Adrenal gland (tissue), 12 donors: ENCODE results near the gene POLR3A. TPM values are rescaled to one million over a fixed set of nuclear protein-coding genes. Genes with fewer than 3 reads are reported as not detected.

Source experiments
- DNase-seq, 7 donors: peaks; one replicate each; pipeline ENCODE4 v3.0.0-alpha.2; 2019 to 2020
- H3K27ac ChIP-seq, 5 donors: fragments of 200-600 bp; sonication (generic) in 4 of 5; 1 replicate in 3 of 5; 2 replicates in 2 of 5; pipeline versions ENCODE4 v1.5.1 to v1.8.0; 2016 to 2020; ENCODE audit warnings: mild to moderate bottlenecking in 1 of 5
- H3K27me3 ChIP-seq: fragments of 200-600 bp; 2 replicates; pipeline ENCODE4 v1.8.0; 2021
- H3K36me3 ChIP-seq, 2 donors: fragments of 200-600 bp; replicated peaks in 1 of 2; 1 replicate in 1 of 2; 2 replicates in 1 of 2; pipeline versions ENCODE4 v1.5.1 to v1.8.0; 2018 to 2022
- H3K4me1 ChIP-seq, 2 donors: fragments of 200-600 bp; replicated peaks in 1 of 2; 1 replicate in 1 of 2; 2 replicates in 1 of 2; pipeline versions ENCODE4 v1.5.1 to v1.8.0; 2018 to 2021
- H3K4me3 ChIP-seq, 4 donors: fragments of 200-600 bp; sonication (generic) in 3 of 4; one replicate each; pipeline ENCODE4 v1.5.1; 2016 to 2018
- H3K9me3 ChIP-seq, 3 donors: fragments of 200-600 bp; sonication (generic) in 1 of 3; replicated peaks in 1 of 3; 1 replicate in 2 of 3; 2 replicates in 1 of 3; pipeline versions ENCODE4 v1.5.1 to v1.8.0; 2016 to 2021
- CTCF ChIP-seq, 6 experiments: fragments of 450-650 bp in 4 of 6; fragments of 200-600 bp in 2 of 6; sonication (generic) in 1 of 6; IDR thresholded peaks; 1 replicate in 5 of 6; 2 replicates in 1 of 6; pipeline versions ENCODE4 v1.5.1 to v1.8.0; 2016 to 2021; ENCODE audit warnings: antibody characterized with exemption in 6 of 6, mild to moderate bottlenecking in 2 of 6, moderate library complexity in 1 of 6
- POLR2A ChIP-seq, 2 donors: fragments of 450-650 bp; IDR thresholded peaks; one replicate each; pipeline ENCODE4 v1.6.1; 2017; ENCODE audit warnings: antibody characterized with exemption in 2 of 2, mild to moderate bottlenecking in 2 of 2, moderate library complexity in 1 of 2
- WGBS, 4 donors: extraction: QIAGEN DNeasy Blood & Tissue Kit in 2 of 4; methylation state at CpG; one replicate each; pipeline versions ENCODE4 v1.1.5 to v1.1.7; 2013 to 2017; 5-methylcytosine and 5-hydroxymethylcytosine counted together
- intact Hi-C, 2 donors: fragments of 100-400 bp; cut with DNase I; formaldehyde crosslinking; loops; one replicate each; pipeline versions ENCODE4 v1.14.1 to v1.15.0; 2022 to 2023
- polyA plus RNA-seq, 3 donors: library from polyadenylated mRNA; stranded (reverse); fragments of 200-250 nt in 2 of 3; fragments of 350-450 nt in 1 of 3; fragmentation: Illumina TruSeq in 1 of 3; extraction: RNeasy Lipid Tissue Mini Kit (QIAGEN cat#74804) in 1 of 3; gene quantifications; one replicate each; pipeline ENCODE4 v1.2.3, GENCODE V29; 2013 to 2014
- total RNA-seq, 9 donors: library from RNA; depleted of rRNA in 4 of 9; stranded (reverse); fragments of >200 nt in 4 of 9; fragments of 120-200 nt in 1 of 9; fragmentation: NEBNext Ultra II Directional in 1 of 9; extraction: Animal tissue kit (Norgen Biotek cat#: 25700) in 1 of 9; gene quantifications; one replicate each; pipeline versions ENCODE4 v1.1.0 to v1.2.4, GENCODE V29; 2013 to 2023
- donor health status: healthy with polysubstance abuse.
- donor health status: Bipolar disorder and iron deficiency.
- donor health status: DM: yes; HTN: yes; CAD: no.
- donor health status: DM: no; HTN: no; CAD: no.
- donor health status: DM: no; HTN: no; CAD: no.
- donor health status: DM: yes; HTN: yes; CAD: no.

POLR3A gene
- total and polyA plus RNA-seq, 12 donors = 6.8 to 18.4 (median 14.8) TPM

DNA sequence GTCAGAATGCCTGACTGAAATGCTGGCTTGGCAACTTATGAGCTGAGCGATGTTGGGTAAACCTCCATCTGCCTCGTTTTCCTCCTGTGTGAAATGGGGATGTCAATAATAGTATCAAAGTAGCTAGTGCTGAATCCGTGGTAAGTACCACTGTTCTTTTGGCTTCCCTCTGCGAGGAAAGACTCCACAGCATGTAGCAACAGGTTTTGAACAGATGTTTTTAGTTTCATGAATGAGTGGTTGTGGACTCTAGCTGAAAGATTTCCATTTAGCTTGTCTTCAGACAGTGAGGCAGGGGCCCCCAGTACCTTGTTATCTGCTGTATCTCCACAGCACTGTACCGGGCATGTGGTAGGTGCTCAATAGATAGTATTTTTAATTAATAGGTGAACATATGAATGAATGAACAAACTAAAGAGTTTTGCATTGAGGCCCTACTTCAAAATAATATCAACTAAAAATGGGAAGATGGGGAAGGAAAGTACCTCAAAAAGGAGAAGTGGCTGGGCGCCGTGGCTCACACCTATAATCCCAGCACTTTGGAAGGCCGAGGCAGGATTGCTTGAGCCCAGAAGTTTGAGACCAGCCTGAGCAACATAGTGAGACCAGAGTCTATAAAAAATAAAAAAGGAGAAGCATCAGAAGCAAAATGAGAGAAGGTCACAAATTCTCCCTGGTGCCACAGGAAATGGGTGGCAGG is 97.1 kb downstream of the POLR3A start:
- H3K4me1 ChIP-seq = peaks cover 0 to 15% of the 10 kb centered on the region in 2 donors
- H3K36me3 ChIP-seq = no peaks in the 10 kb centered on the region
- intact Hi-C loops = loop anchor here in 1 of 2 donors (10.0 kb wide), 1 partner anchor 93 kb away; the partner anchor contains the start of gene POLR3A
- no peak overlapping the region for H3K4me3 ChIP-seq
- no peaks in the 10 kb centered on the region for H3K9me3 ChIP-seq
- no peak for DNase-seq
- no peak overlapping the region for H3K27ac ChIP-seq
- WGBS, 4 donors = 85 to 88% (median 86%) methylated on average over 8 of the region's 8 CpGs
- no peak for TF ChIP-seq POLR2A (IDR thresholded peaks at IDR 0.05)
- no peaks in the 10 kb centered on the region for H3K27me3 ChIP-seq

- Histone ChIP-seq H3K27ac (peak overlapping the region in 3 of 5 donors; percentile 83 to 90 (median 87)), H3K9me3 (no peaks in the 10 kb centered on the region), H3K36me3 (no peaks in the 10 kb centered on the region), H3K27me3 (no peaks in the 10 kb centered on the region), H3K4me1 (peaks cover 26 to 35% of the 10 kb centered on the region in 2 donors), H3K4me3 (peak overlapping the region in 3 of 4 donors; percentile 28 to 92 (median 31))
- WGBS, 4 donors = 35 to 53% (median 39%) methylated on average over 19 to 20 of the region's 20 CpGs
- intact Hi-C loops = loop anchor here in 1 of 2 donors (5.0 to 10.0 kb wide), 2 partner anchors 50 to 83 kb away; no protein-coding TSS in a partner anchor
- DNase-seq = no peak
- TF ChIP-seq CTCF (IDR thresholded peaks at IDR 0.05) (no peak), POLR2A (IDR thresholded peaks at IDR 0.05) (no peak)
Observed at GRCh38 chr10:77927402-77928246, 101.7 kb downstream of the POLR3A start.

DNA sequence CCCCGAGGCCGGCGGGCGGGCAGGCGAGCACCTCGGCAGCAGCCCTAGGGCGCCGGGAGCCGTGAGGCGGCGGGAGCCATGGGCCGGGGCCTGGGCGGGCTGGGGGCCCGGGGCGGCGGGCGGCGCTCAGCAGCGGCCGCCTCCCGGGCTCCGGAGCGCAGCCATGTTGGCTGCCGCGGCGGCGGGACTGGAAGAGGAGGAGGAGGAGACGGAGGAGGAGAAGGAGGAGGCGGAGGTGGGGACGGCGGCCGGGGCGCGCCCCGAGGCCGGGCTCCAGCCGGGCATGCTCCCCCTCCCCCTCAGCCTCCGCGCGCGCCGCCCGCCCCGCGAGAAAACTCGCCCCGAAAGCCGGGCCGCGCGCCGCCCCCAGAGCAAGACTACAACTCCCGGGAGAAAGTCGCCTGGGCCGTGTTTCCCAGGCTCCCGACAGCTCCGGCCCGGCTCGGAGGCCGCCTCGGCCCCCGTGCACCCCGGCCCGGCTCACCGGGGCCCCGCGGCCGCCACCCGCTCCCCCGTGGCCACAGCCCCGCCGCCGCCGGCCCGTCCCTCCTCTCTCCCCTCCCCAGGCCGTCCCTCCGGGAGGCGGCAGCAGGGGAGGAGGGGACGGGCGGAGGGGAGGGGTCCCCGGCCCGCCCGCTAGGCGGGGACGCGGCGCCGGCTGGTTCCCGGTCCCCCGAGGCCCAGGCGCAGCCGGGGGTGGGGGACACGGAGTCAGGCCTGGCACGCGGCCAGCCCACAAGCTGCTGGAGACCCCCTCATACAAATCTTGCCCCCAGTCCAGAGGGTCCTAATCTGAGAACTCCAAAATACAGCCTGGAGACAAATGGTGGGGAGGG is 102.5 kb downstream of the POLR3A start, which contains the start of gene DLG5:
TSS of gene DLG5 (minus strand) at position 190 of the 836 bp plus-strand sequence. CDS start 235 bp downstream, outside the sequence.
- DNase-seq = peak; percentile 74 to 85 (median 77)
- peak in 1 of 6 experiments; percentile 13 for TF ChIP-seq CTCF (IDR thresholded peaks at IDR 0.05)
- TF ChIP-seq POLR2A (IDR thresholded peaks at IDR 0.05) = peak; percentile 10 to 71
- Histone ChIP-seq H3K4me3 (peak within 1 kb of the TSS; percentile 35 to 96 (median 82)), H3K36me3 (no peaks in the 10 kb centered on the region), H3K9me3 (no peaks in the 10 kb centered on the region), H3K4me1 (peaks cover 34 to 40% of the 10 kb centered on the region in 2 donors), H3K27me3 (no peaks in the 10 kb centered on the region), H3K27ac (peak within 1 kb of the TSS; percentile 41 to 90 (median 83))
- 0 to 2% (median 0%) methylated on average over 2 to 95 of the region's 95 CpGs for WGBS, 4 donors
- intact Hi-C loops = loop anchor here in 1 of 2 donors (5.0 to 10.0 kb wide), 2 partner anchors 51 to 82 kb away; no protein-coding TSS in a partner anchor
